Colonic mucosa (tissue), 4 donors: ENCODE measurements around the gene SPOP. TPM values are rescaled to one million over a fixed set of nuclear protein-coding genes. Genes with fewer than 3 reads are reported as not detected.
"Not testable (repeated sequence)": the region's sequence is repeated elsewhere in the genome, so short reads cannot be mapped to it uniquely, and the experiment has no call there.

Source experiments
- DNase-seq: peaks from one replicate; pipeline ENCODE4 v3.0.0-alpha.2; 2020
- H3K27ac ChIP-seq: fragments of 200-600 bp; one replicate; pipeline ENCODE4 v1.8.0; 2021
- H3K27me3 ChIP-seq: fragments of 200-600 bp; one replicate; pipeline ENCODE4 v1.8.0; 2021
- H3K36me3 ChIP-seq: fragments of 200-600 bp; one replicate; pipeline ENCODE4 v1.8.0; 2021
- H3K4me1 ChIP-seq: fragments of 200-600 bp; one replicate; pipeline ENCODE4 v1.8.0; 2021; ENCODE audit warnings: mild to moderate bottlenecking
- H3K4me3 ChIP-seq: fragments of 200-600 bp; one replicate; pipeline ENCODE4 v1.8.0; 2021
- H3K9ac ChIP-seq, 2 donors: one replicate each; pipeline ENCODE4 v1.7.0; 2013; ENCODE audit warnings: control low read depth in 2 of 2, low read depth in 2 of 2, low read length in 2 of 2
- H3K9me3 ChIP-seq: fragments of 200-600 bp; one replicate; pipeline ENCODE4 v1.8.0; 2021
- CTCF ChIP-seq: fragments of 200-600 bp; IDR thresholded peaks from one replicate; pipeline ENCODE4 v1.8.0; 2022; ENCODE audit warnings: antibody characterized with exemption, mild to moderate bottlenecking
- intact Hi-C: fragments of 100-400 bp; cut with DNase I; formaldehyde crosslinking; loops from one replicate; pipeline ENCODE4 v1.14.1; 2022
- total RNA-seq, 2 donors: library from RNA; stranded (reverse); fragmentation: NEBNext Ultra II Directional in 1 of 2; extraction: Animal tissue kit (Norgen Biotek cat#: 25700) in 1 of 2; gene quantifications; one replicate each; pipeline ENCODE4 v1.2.1, GENCODE V29; 2021
- donor health status: healthy.
- donor health status: DM: no; HTN: no; CAD: no.
- donor health status: DM: no; HTN: no; CAD: no.

Gene SPOP
- total RNA-seq, result 10 to 100 TPM; 60.5 to 83.2 TPM

- Histone ChIP-seq H3K9ac (peak within 1 kb of the TSS; percentile 89 to 92), H3K27me3 (no peaks in the 10 kb centered on the region), H3K9me3 (no peaks in the 10 kb centered on the region), H3K4me1 (peaks cover 17% of the 10 kb centered on the region), H3K4me3 (peak within 1 kb of the TSS; percentile 59), H3K27ac (peak within 1 kb of the TSS; percentile 97), H3K36me3 (no peaks in the 10 kb centered on the region)
- DNase-seq, result peak; percentile 99
- TF ChIP-seq CTCF, result no peak
- intact Hi-C loops, result no loop called here
Observed at GRCh38 chr17:49677933-49678847, at the start of gene SPOP. TSS of gene SPOP (minus strand) at chr17:49678097. CDS start at chr17:49622810, 55,287 bp downstream.

- intact Hi-C loops, result no loop called here
- no peaks in the 10 kb centered on the region for H3K9me3 ChIP-seq
- H3K36me3 ChIP-seq, result no peaks in the 10 kb centered on the region
- no peak overlapping the region for H3K4me3 ChIP-seq
- no peak overlapping the region for H3K27ac ChIP-seq
- H3K27me3 ChIP-seq, result no peaks in the 10 kb centered on the region
- no peak for DNase-seq
- no peak for TF ChIP-seq CTCF
- no peaks in the 10 kb centered on the region for H3K4me1 ChIP-seq
- peak overlapping the region in 1 of 2 donors; percentile 4 for H3K9ac ChIP-seq
Observed at GRCh38 chr17:49727380-49727779, 49.5 kb upstream of the SPOP start.

- H3K36me3 ChIP-seq, result no peaks in the 10 kb centered on the region
- no peak overlapping the region for H3K27ac ChIP-seq
- DNase-seq, result no peak
- intact Hi-C loops, result no loop called here
- no peaks in the 10 kb centered on the region for H3K27me3 ChIP-seq
- no peaks in the 10 kb centered on the region for H3K4me1 ChIP-seq
- no peaks in the 10 kb centered on the region for H3K9me3 ChIP-seq
- no peak overlapping the region for H3K9ac ChIP-seq
- no peak overlapping the region for H3K4me3 ChIP-seq
- no peak for TF ChIP-seq CTCF
Observed at GRCh38 chr17:49725452-49726130, 47.7 kb upstream of the SPOP start.

GRCh38 chr17:49724552-49724951, 46.7 kb upstream of the SPOP start:
- H3K4me3 ChIP-seq, DNase-seq, H3K9ac ChIP-seq, H3K27ac ChIP-seq, H3K27me3 ChIP-seq, H3K36me3 ChIP-seq, H3K4me1 ChIP-seq, H3K9me3 ChIP-seq, intact Hi-C loops: not testable (repeated sequence)

- H3K9ac ChIP-seq, result no peak overlapping the region
- H3K4me3 ChIP-seq, result no peak overlapping the region
- intact Hi-C loops, result no loop called here
- no peaks in the 10 kb centered on the region for H3K9me3 ChIP-seq
- H3K36me3 ChIP-seq, result no peaks in the 10 kb centered on the region
- peak overlapping the region; percentile 53 for H3K27ac ChIP-seq
- no peak for TF ChIP-seq CTCF
- no peaks in the 10 kb centered on the region for H3K4me1 ChIP-seq
- peak; percentile 47 for DNase-seq
- H3K27me3 ChIP-seq, result no peaks in the 10 kb centered on the region
Observed at GRCh38 chr17:49723423-49723822, 45.5 kb upstream of the SPOP start.
